Heart left ventricle (tissue), 16 donors: ENCODE data around the gene CFAP69. TPM values are rescaled to one million over a fixed set of nuclear protein-coding genes. Genes with fewer than 3 reads are reported as not detected.
A peak's percentile ranks its signal among the peaks of the same experiment; 100 is the strongest.

Experiments used
- ATAC-seq, 4 donors: fragments of 200-7000 bp; cut with Tn5 transposase; one replicate each; pipeline ENCODE4 v1.9.1; 2020 to 2022; ENCODE audit warnings: moderate library complexity in 4 of 4, mild to moderate bottlenecking in 3 of 4, moderate number of reproducible peaks in 1 of 4
- DNase-seq, 5 donors: peaks; one replicate each; pipeline ENCODE4 v3.0.0-alpha.2; 2020
- H3K27ac ChIP-seq, 12 donors: fragments of 200-600 bp; sonication (generic) in 4 of 12; one replicate each; pipeline versions ENCODE4 v1.5.0 to v1.8.0; 2016 to 2022; ENCODE audit warnings: mild to moderate bottlenecking in 2 of 12
- H3K27me3 ChIP-seq, 9 donors: fragments of 200-600 bp; sonication (generic) in 2 of 9; one replicate each; pipeline versions ENCODE4 v1.5.1 to v1.8.0; 2016 to 2022; ENCODE audit warnings: mild to moderate bottlenecking in 3 of 9
- H3K36me3 ChIP-seq, 9 donors: fragments of 200-600 bp; sonication (generic) in 2 of 9; one replicate each; pipeline versions ENCODE4 v1.5.0 to v1.8.0; 2018 to 2022; ENCODE audit warnings: mild to moderate bottlenecking in 2 of 9
- H3K4me1 ChIP-seq, 12 donors: fragments of 200-600 bp; sonication (generic) in 4 of 12; one replicate each; pipeline versions ENCODE4 v1.5.0 to v1.8.0; 2016 to 2022; ENCODE audit warnings: mild to moderate bottlenecking in 3 of 12
- H3K4me3 ChIP-seq, 12 donors: fragments of 200-600 bp; sonication (generic) in 4 of 12; one replicate each; pipeline versions ENCODE4 v1.5.0 to v1.8.0; 2017 to 2022; ENCODE audit warnings: mild to moderate bottlenecking in 9 of 12, moderate library complexity in 4 of 12
- H3K9me3 ChIP-seq, 12 donors: fragments of 200-600 bp; sonication (generic) in 4 of 12; one replicate each; pipeline versions ENCODE4 v1.5.0 to v1.8.0; 2016 to 2022; ENCODE audit warnings: mild to moderate bottlenecking in 1 of 12
- CTCF ChIP-seq, 12 donors: fragments of 200-600 bp; sonication (generic) in 4 of 12; IDR thresholded peaks; one replicate each; pipeline versions ENCODE4 v1.5.0 to v1.8.0; 2018 to 2022; ENCODE audit warnings: antibody characterized with exemption in 12 of 12, mild to moderate bottlenecking in 5 of 12
- POLR2A ChIP-seq, 2 donors: fragments of 450-650 bp; IDR thresholded peaks; one replicate each; pipeline ENCODE4 v1.6.1; 2017; ENCODE audit warnings: antibody characterized with exemption in 2 of 2, mild to moderate bottlenecking in 2 of 2, moderate library complexity in 2 of 2
- WGBS, 4 donors: extraction: QIAGEN DNeasy Blood & Tissue Kit in 2 of 4; methylation state at CpG; one replicate each; pipeline versions ENCODE4 v1.1.5 to v1.1.7; 2013 to 2018; 5-methylcytosine and 5-hydroxymethylcytosine counted together
- intact Hi-C, 10 donors: fragments of 100-400 bp; cut with DNase I; formaldehyde crosslinking; loops; one replicate each; pipeline versions ENCODE4 v1.11.1 to v1.14.2; 2022
- polyA plus RNA-seq, 2 donors: library from polyadenylated mRNA; stranded (reverse); fragments of 200-250 nt; gene quantifications; one replicate each; pipeline ENCODE4 v1.2.3, GENCODE V29; 2013
- total RNA-seq, 9 donors: library from RNA; depleted of rRNA in 2 of 9; stranded (reverse); fragments of >200 nt in 2 of 9; fragmentation: NEBNext Ultra II Directional in 3 of 9; extraction: Animal tissue kit (Norgen Biotek cat#: 25700) in 3 of 9; gene quantifications; one replicate each; pipeline versions ENCODE4 v1.1.0 to v1.2.4, GENCODE V29; 2016 to 2023
- donor health status: ischemic (EF 13 %, LVEDD 7.1; RV severe dilation, severe dysfunction).
- donor health status: healthy with polysubstance abuse.
- donor health status: DM: no; HTN: yes; CAD: no.
- donor health status: DM: no; HTN: no; CAD: no.
- donor health status: ischemic (EF 25% LVEDD 6.9; RV normal size, moderate dysfunction).
- donor health status: ischemic (EF 25% LVEDD 5.7; RV mildly dilated, moderate dysfunction).
- donor health status: healthy.
- donor health status: DM: yes; HTN: yes; CAD: no.
- donor health status: ischemic (EF 35%, LVEDD 5.7; RV mildly dilated, moderate dysfunction).
- donor health status: nonischemic (EF 11% LVEDD 7.7; RV severe dilation, severe dysfunction).
- donor health status: DM: yes; HTN: yes; CAD: no.
- donor health status: PGD.
- donor health status: ischemic (EF 29% LVEDD 5.4; RV normal size, mild dysfunction).
- donor health status: nonischemic (EF 23%, LVEDD 6.1; RV moderate dilation, normal function).

Gene CFAP69
- total and polyA plus RNA-seq, 11 donors: 1.0 to 4.5 (median 2.6) TPM

DNA sequence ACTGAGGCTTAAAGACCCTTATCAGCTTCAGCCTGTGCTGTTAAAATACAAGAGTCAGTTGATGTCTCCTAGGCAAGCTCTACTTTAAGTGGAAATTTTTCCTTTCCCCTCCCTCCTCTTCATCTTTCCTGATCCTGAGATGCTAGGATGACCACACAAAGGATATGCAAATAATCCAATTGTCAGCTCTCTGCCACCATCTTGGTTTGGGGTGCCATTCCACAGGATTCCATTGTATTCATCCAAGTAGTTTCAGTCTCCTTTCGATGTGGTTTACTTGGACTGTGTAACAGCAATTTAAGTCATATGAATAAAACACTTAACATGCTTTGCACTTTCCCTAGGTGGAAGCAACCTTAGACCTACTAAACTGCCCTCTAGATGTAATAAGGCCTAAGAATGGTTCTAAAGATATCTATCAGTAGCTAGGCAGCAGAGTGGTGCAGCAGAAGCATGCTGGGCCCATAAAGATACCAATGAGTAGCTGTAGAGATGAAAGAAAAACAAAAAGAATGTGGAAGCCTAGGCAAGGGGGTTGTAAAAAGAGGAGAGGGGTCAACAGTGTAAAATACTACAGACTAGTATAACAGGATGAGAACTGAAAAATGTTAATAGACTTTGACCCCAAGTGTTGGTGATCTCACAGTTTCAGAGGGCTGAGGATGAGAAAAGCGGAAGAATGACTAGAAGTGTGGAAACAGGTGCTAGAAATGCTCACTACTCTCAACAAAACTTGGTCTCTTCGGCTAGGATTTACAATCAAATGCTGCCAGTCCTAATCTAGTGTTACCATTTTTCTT, 2.4 kb upstream of the CFAP69 start:
- no peak overlapping the region for H3K4me3 ChIP-seq
- peaks cover 0 to 9% (median 0%) of the 10 kb centered on the region in 9 donors for H3K27me3 ChIP-seq
- H3K27ac ChIP-seq: no peak overlapping the region
- H3K9me3 ChIP-seq: no peaks in the 10 kb centered on the region
- intact Hi-C loops: loop anchor here in 2 of 10 donors (10.0 kb wide), 2 partner anchors 78 to 182 kb away; no protein-coding TSS in a partner anchor
- no peak for TF ChIP-seq POLR2A (IDR thresholded peaks at IDR 0.05)
- no peak for TF ChIP-seq CTCF (IDR thresholded peaks at IDR 0.05)
- DNase-seq (no peak), ATAC-seq (no peak)
- H3K36me3 ChIP-seq: no peaks in the 10 kb centered on the region
- peaks cover 0 to 20% (median 13%) of the 10 kb centered on the region in 12 donors for H3K4me1 ChIP-seq
- WGBS, 4 donors: 85 to 89% (median 87%) methylated on average over 3 of the region's 3 CpGs

GRCh38 chr7:90243556-90243955, 1.4 kb upstream of the CFAP69 start:
- Histone ChIP-seq H3K27me3 (peaks cover 0 to 9% (median 0%) of the 10 kb centered on the region in 9 donors), H3K4me1 (peaks cover 0 to 20% (median 13%) of the 10 kb centered on the region in 12 donors), H3K4me3 (no peak overlapping the region), H3K27ac (no peak overlapping the region), H3K36me3 (no peaks in the 10 kb centered on the region), H3K9me3 (no peaks in the 10 kb centered on the region)
- intact Hi-C loops: loop anchor here in 2 of 10 donors (10.0 kb wide), 2 partner anchors 79 to 181 kb away; no protein-coding TSS in a partner anchor
- TF ChIP-seq CTCF (IDR thresholded peaks at IDR 0.05): no peak
- TF ChIP-seq POLR2A (IDR thresholded peaks at IDR 0.05): no peak
- DNase-seq: no peak
- no peak for ATAC-seq
- WGBS, 4 donors: 21 to 32% (median 25%) methylated on average over 1 of the region's 1 CpG

GRCh38 chr7:90244565-90244908, 437 bp upstream of the CFAP69 start:
- ATAC-seq: no peak
- H3K27me3 ChIP-seq: peaks cover 0 to 9% (median 0%) of the 10 kb centered on the region in 9 donors
- H3K27ac ChIP-seq: peak overlapping the region in 5 of 12 donors; percentile 6 to 75 (median 43)
- peak overlapping the region; percentile 72 to 97 (median 86) for H3K4me3 ChIP-seq
- no peaks in the 10 kb centered on the region for H3K9me3 ChIP-seq
- DNase-seq: no peak
- H3K4me1 ChIP-seq: peaks cover 0 to 19% (median 13%) of the 10 kb centered on the region in 12 donors
- H3K36me3 ChIP-seq: no peaks in the 10 kb centered on the region
- TF ChIP-seq POLR2A (IDR thresholded peaks at IDR 0.05) (no peak), CTCF (IDR thresholded peaks at IDR 0.05) (no peak)
- 7 to 16% (median 12%) methylated on average over 6 of the region's 6 CpGs for WGBS, 4 donors
- intact Hi-C loops: loop anchor here in 2 of 10 donors (10.0 kb wide), 2 partner anchors 80 to 180 kb away; no protein-coding TSS in a partner anchor

DNA sequence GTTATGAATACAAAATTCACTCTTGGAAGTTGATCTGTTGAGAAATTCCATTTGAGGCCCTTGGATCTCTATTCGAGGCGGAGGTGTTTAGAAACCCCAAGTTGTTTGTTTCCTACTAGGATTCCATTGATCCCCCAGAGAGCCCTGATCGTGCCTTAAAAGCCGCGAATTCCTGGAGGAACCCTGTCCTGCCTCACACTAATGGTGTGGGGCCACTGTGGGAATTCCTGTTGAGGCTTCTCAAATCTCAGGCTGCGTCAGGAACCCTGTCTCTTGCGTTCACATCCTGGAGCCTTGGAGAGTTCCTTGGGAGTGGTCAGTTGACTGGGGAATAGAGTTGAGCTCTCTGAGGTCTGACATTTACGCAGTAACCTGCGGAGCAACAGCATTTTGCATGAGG, 1.2 kb downstream of the CFAP69 start:
- TF ChIP-seq CTCF (IDR thresholded peaks at IDR 0.05): no peak
- no peak for TF ChIP-seq POLR2A (IDR thresholded peaks at IDR 0.05)
- Histone ChIP-seq H3K36me3 (no peaks in the 10 kb centered on the region), H3K4me3 (peak overlapping the region in 11 of 12 donors; percentile 72 to 97 (median 85)), H3K27ac (peak overlapping the region in 1 of 12 donors; percentile 32), H3K4me1 (peaks cover 0 to 24% (median 14%) of the 10 kb centered on the region in 12 donors), H3K9me3 (no peaks in the 10 kb centered on the region), H3K27me3 (peaks cover 0 to 9% (median 0%) of the 10 kb centered on the region in 9 donors)
- DNase-seq (no peak), ATAC-seq (peak in 1 of 4 donors; percentile 15)
- intact Hi-C loops: loop anchor here in 3 of 10 donors (5.0 to 10.0 kb wide), 3 partner anchors 34 to 179 kb away; partner anchors contain the start of gene STEAP2 (in 1 of the 3)
- 24 to 38% (median 27%) methylated on average over 9 of the region's 9 CpGs for WGBS, 4 donors
